SK-N-MC (cell line): ENCODE data around the gene TEX48.

Source experiments
- EZH2 ChIP-seq: fragments of 200-600 bp; sonication (generic); IDR thresholded peaks from one replicate; pipeline ENCODE4 v1.6.1; 2017; ENCODE audit warnings: antibody characterized with exemption
- POLR2AphosphoS5 ChIP-seq: IDR thresholded peaks from 2 replicates; pipeline ENCODE4 v1.6.1; 2012; ENCODE audit warnings: mild to moderate bottlenecking, low read depth, low read length, borderline replicate concordance

GRCh38 chr9:114717908-114718486, 36.0 kb upstream of the TEX48 start:
- no peak for TF ChIP-seq EZH2
- TF ChIP-seq POLR2AphosphoS5, result no peak
